K562 (cell line): ENCODE data around the gene MYL11. TPM values are rescaled to one million over a fixed set of nuclear protein-coding genes. Genes with fewer than 3 reads are reported as not detected.

Experiments
- FOS ChIP-seq: IDR thresholded peaks from 3 replicates; pipeline ENCODE4 v1.6.1; 2011; ENCODE audit not compliant: insufficient read length; ENCODE audit errors: extremely low read depth
- FOXJ3 ChIP-seq: sonication (generic); formaldehyde crosslinking; IDR thresholded peaks from 2 replicates; pipeline ENCODE4 v1.4.0; 2020; ENCODE audit warnings: mild to moderate bottlenecking, missing genetic modification reagents
- HMBOX1 ChIP-seq: sonication (generic); IDR thresholded peaks from 2 replicates; pipeline ENCODE4 v1.6.1; 2016
- MCM2 ChIP-seq: fragments of 450-650 bp; IDR thresholded peaks from 2 replicates; pipeline ENCODE4 v1.6.1; 2017; ENCODE audit warnings: low read depth, mild to moderate bottlenecking
- MLLT1 ChIP-seq, 2 experiments: fragments of 450-650 bp; IDR thresholded peaks; 2 replicates each; pipeline ENCODE4 v1.6.1; 2016
- SP1 ChIP-seq: sonication (generic); formaldehyde crosslinking; IDR thresholded peaks from 2 replicates; pipeline ENCODE4 v1.8.1; 2022; ENCODE audit warnings: mild to moderate bottlenecking, missing genetic modification reagents
- XRCC3 ChIP-seq: fragments of 450-650 bp; IDR thresholded peaks from 2 replicates; pipeline ENCODE4 v1.6.1; 2017; ENCODE audit warnings: mild to moderate bottlenecking, moderate library complexity
- XRCC5 ChIP-seq: fragments of 200-400 bp; formaldehyde crosslinking; IDR thresholded peaks from 2 replicates; pipeline ENCODE4 v1.6.1; 2017; ENCODE audit warnings: low read depth, mild to moderate bottlenecking, low read length
- ZBTB8A ChIP-seq: fragments of 450-650 bp; IDR thresholded peaks from 2 replicates; pipeline ENCODE4 v1.6.1; 2018; ENCODE audit warnings: mild to moderate bottlenecking, moderate library complexity; ENCODE audit not compliant: partially characterized antibody
- ZNF184 ChIP-seq: sonication (generic); formaldehyde crosslinking; IDR thresholded peaks from 2 replicates; pipeline ENCODE4 v1.5.0; 2020; ENCODE audit warnings: missing genetic modification reagents
- ZNF3 ChIP-seq: fragments of 250-450 bp; sonication (Bioruptor Pico); IDR thresholded peaks from 2 replicates; pipeline ENCODE4 v1.5.0; 2021; ENCODE audit warnings: mild to moderate bottlenecking, moderate library complexity
- ZNF408 ChIP-seq: fragments of 250-450 bp; sonication (Bioruptor Pico); IDR thresholded peaks from 2 replicates; pipeline ENCODE4 v1.4.0; 2020; ENCODE audit warnings: low read depth, mild to moderate bottlenecking, moderate library complexity
- ZNF830 ChIP-seq: fragments of 250-450 bp; sonication (Bioruptor Pico); IDR thresholded peaks from 2 replicates; pipeline ENCODE4 v1.5.0; 2021; ENCODE audit warnings: mild to moderate bottlenecking
- polyA plus RNA-seq, 8 experiments: library from polyadenylated mRNA; depleted of rRNA in 4 of 8; stranded (reverse) in 5 of 8; unstranded in 3 of 8; fragments of >200 nt; fragmentation: Nextera tagmentation in 2 of 8; fragmentation: Illumina TruSeq in 1 of 8; extraction: Ambion mirVana in 2 of 8; extraction: Trizol in 1 of 8; gene quantifications; 2 replicates each; pipeline versions ENCODE4 v1.2.1 to v1.2.3, GENCODE V29; 2011 to 2014; ENCODE audit warnings: inconsistent platforms in 1 of 8, missing spikeins in 1 of 8
- total RNA-seq, 7 experiments: library from RNA; depleted of rRNA in 6 of 7; stranded (reverse); fragments of >200 nt in 6 of 7; fragmentation: Illumina TruSeq in 2 of 7; extraction: Trizol in 2 of 7; gene quantifications; 2 replicates each; pipeline versions ENCODE4 v1.2.1 to v1.2.3, GENCODE V29; 2011 to 2021; ENCODE audit warnings: low replicate concordance in 1 of 7
- TF ChIP-seq, protein P1 (sequence below): sonication (generic); formaldehyde crosslinking; IDR thresholded peaks from 2 replicates; pipeline ENCODE4 v1.4.0; 2020; ENCODE audit warnings: mild to moderate bottlenecking, missing genetic modification reagents
- TF ChIP-seq, protein P2 (sequence below): fragments of 250-450 bp; sonication (Bioruptor Pico); IDR thresholded peaks from 2 replicates; pipeline ENCODE4 v1.5.0; 2021; ENCODE audit warnings: mild to moderate bottlenecking, moderate library complexity
- TF ChIP-seq, protein P3 (sequence below): sonication (generic); formaldehyde crosslinking; IDR thresholded peaks from 2 replicates; pipeline ENCODE4 v1.8.1; 2022; ENCODE audit warnings: missing genetic modification reagents
- TF ChIP-seq, protein P4 (sequence below): fragments of 250-450 bp; sonication (Bioruptor Pico); IDR thresholded peaks from 2 replicates; pipeline ENCODE4 v1.4.0; 2020; ENCODE audit warnings: mild to moderate bottlenecking

MYL11 gene
- total and polyA plus RNA-seq, 9 of the 15 experiments (the other 6 are each of a cell fraction or from before 2014, with no cell fraction given): 0.31 to 1.5 (median 0.73) TPM; not detected in 4

DNA sequence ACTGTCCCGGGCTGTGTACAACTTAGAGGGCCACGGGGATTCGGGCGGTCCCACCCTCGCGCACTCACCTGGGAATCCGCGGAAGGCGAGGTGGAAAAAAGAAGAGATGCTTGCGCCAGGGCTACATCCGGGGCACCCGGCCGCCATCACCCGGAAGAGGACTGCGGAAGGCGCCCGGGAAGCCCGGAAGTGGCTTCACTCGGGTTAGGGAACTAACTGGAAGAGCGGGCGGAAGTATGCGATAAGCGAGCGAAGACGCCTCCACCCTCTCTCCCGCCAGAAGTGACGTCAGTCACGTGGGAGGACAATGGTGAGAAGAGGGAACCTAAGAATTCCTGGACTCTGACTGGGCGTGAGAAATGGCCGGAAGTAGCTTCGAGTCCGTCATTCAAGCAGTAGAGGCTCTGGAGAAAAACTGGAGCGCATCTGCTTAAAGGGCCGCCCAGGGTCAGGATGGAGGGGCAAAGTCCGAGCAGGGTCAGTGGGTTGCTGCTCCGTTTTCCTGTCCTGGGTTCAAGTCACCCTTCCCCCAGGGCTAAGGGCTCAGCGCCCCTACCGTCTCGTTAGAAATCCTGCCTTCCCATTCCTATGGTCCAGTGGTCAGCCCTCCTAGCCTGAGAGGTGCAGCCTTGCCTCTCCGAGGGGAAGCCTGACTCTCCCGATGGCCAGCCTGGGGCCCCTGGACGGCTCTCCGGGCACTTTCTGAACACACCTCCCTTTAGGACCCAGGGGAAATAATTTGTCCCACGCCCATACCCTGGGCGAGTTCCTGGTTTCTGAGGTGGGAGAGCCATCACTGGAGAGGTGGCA is 19.3 kb upstream of the MYL11 start, which contains the start of gene CD2BP2 (continued):
- TF ChIP-seq, protein P1, sequence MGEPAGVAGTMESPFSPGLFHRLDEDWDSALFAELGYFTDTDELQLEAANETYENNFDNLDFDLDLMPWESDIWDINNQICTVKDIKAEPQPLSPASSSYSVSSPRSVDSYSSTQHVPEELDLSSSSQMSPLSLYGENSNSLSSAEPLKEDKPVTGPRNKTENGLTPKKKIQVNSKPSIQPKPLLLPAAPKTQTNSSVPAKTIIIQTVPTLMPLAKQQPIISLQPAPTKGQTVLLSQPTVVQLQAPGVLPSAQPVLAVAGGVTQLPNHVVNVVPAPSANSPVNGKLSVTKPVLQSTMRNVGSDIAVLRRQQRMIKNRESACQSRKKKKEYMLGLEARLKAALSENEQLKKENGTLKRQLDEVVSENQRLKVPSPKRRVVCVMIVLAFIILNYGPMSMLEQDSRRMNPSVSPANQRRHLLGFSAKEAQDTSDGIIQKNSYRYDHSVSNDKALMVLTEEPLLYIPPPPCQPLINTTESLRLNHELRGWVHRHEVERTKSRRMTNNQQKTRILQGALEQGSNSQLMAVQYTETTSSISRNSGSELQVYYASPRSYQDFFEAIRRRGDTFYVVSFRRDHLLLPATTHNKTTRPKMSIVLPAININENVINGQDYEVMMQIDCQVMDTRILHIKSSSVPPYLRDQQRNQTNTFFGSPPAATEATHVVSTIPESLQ: peak; percentile 71
- TF ChIP-seq HMBOX1: no peak
- TF ChIP-seq ZNF184 (CRISPR knock-in tag): no peak
- TF ChIP-seq ZNF408: no peak
- TF ChIP-seq, protein P2, sequence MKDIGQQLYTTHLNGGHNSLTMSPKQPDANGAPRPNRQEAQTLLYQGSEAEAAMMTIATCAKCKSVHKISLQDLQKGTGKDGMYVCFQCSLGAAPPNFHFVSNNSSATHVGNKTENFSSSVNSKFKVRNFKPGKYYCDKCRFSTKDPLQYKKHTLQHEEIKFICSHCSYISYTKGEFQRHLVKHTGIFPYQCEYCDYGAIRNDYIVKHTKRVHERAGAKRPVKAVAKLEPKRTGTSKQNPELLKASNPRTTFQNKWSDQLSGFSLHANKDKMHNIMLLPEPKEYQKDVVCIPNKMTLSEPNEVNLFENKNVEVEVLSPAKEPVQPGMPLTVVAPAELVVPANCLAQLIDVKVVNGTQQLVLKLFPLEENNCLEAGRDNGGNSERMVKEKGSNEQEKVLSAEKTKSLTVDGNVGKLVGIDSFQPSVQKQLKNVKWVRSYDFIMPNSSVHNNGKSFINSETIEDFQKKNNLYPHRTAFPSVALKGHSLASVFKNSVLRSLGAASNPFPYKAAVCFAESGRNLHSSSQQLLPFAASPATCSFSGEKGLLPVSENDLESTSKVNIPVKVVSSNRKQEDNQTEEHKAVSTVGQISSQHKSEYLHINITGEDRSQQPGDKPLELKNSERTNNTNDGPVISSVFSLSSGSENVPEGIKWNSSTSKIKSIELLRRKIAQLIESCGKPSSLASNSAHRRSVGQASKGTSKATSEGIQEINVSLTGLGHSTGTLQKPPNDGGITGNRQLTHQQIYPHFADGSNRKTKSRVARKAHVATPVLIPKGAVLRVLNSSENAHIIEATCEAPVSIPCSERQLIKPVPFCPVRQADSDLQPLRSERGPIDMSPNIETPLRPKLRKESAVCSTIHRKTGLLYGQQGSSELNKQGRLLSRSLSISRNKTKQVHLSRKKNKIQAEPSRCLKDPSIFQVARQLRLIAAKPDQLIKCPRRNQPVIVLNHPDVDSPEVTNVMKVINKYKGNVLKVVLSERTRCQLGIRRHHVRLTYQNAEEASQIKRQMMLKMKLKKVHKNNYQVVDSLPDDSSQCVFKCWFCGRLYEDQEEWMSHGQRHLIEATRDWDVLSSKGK: no peak
- 0 out of 2 replicates have a peak, but pooled peaks have one; percentile 17 for TF ChIP-seq ZNF830
- no peak for TF ChIP-seq FOXJ3 (CRISPR knock-in tag)
- TF ChIP-seq, protein P3, sequence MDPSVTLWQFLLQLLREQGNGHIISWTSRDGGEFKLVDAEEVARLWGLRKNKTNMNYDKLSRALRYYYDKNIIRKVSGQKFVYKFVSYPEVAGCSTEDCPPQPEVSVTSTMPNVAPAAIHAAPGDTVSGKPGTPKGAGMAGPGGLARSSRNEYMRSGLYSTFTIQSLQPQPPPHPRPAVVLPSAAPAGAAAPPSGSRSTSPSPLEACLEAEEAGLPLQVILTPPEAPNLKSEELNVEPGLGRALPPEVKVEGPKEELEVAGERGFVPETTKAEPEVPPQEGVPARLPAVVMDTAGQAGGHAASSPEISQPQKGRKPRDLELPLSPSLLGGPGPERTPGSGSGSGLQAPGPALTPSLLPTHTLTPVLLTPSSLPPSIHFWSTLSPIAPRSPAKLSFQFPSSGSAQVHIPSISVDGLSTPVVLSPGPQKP (CRISPR knock-in tag): no peak
- peak; percentile 75 for TF ChIP-seq SP1 (CRISPR knock-in tag)
- TF ChIP-seq MCM2: no peak
- TF ChIP-seq, protein P4, sequence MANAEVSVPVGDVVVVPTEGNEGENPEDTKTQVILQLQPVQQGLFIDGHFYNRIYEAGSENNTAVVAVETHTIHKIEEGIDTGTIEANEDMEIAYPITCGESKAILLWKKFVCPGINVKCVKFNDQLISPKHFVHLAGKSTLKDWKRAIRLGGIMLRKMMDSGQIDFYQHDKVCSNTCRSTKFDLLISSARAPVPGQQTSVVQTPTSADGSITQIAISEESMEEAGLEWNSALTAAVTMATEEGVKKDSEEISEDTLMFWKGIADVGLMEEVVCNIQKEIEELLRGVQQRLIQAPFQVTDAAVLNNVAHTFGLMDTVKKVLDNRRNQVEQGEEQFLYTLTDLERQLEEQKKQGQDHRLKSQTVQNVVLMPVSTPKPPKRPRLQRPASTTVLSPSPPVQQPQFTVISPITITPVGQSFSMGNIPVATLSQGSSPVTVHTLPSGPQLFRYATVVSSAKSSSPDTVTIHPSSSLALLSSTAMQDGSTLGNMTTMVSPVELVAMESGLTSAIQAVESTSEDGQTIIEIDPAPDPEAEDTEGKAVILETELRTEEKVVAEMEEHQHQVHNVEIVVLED: peak; percentile 54
- TF ChIP-seq XRCC5: peak; percentile 58; the same call in 1 of the 2 replicates
- no peak for TF ChIP-seq ZBTB8A
- peak in 1 of 2 experiments; percentile 73; a peak in 1 of 4 replicates for TF ChIP-seq MLLT1 (IDR thresholded peaks at IDR 0.05)
- TF ChIP-seq FOS: no peak
- TF ChIP-seq XRCC3: no peak
- no peak for TF ChIP-seq ZNF3
